Caco-2 (cell line): ENCODE data around the gene PCDHGB7. TPM values are rescaled to one million over a fixed set of nuclear protein-coding genes. Genes with fewer than 3 reads are reported as not detected.
"Not testable (repeated sequence)": the region's sequence is repeated elsewhere in the genome, so short reads cannot be mapped to it uniquely, and the experiment has no call there.

Source experiments
- BruUV-seq: library from RNA; stranded (reverse); fragments of 400-500 nt; replicated peaks from 2 replicates; lab custom pipeline; 2021; lab: Mats Ljungman, UMichigan
- CTCF ChIA-PET: fragments of 300-600 bp; sonication (Branson Sonifier 250); formaldehyde crosslinking; loops from one replicate; lab custom pipeline; 2022; ENCODE audit warnings: antibody characterized with exemption; lab: Charles Lee
- POLR2A ChIA-PET: fragments of 300-600 bp; sonication (Branson Sonifier 250); formaldehyde crosslinking; loops from one replicate; lab custom pipeline; 2022; ENCODE audit warnings: antibody characterized with exemption; lab: Charles Lee
- DNase-seq, 2 experiments: peaks; one replicate each; pipeline versions ENCODE4 v3.0.0 to v3.0.0-alpha.2; 2020 to 2022
- H3K27me3 ChIP-seq: replicated peaks from 2 replicates; pipeline ENCODE4 v1.6.0; 2011; ENCODE audit warnings: low read length; ENCODE audit not compliant: control insufficient read depth, insufficient read depth
- H3K36me3 ChIP-seq: 2 replicates; pipeline ENCODE4 v1.5.1; 2011; ENCODE audit warnings: low read length; ENCODE audit not compliant: control insufficient read depth, insufficient read depth
- H3K4me1 ChIP-seq: fragments of 250-450 bp; sonication (Bioruptor Pico); 2 replicates; pipeline ENCODE4 v1.5.1; 2020; ENCODE audit warnings: mild to moderate bottlenecking
- H3K4me3 ChIP-seq: 2 replicates; pipeline ENCODE4 v1.5.1; 2011; ENCODE audit warnings: low read depth, mild to moderate bottlenecking, control low read depth, low read length
- H3K9me3 ChIP-seq: fragments of 250-450 bp; sonication (Bioruptor Pico); 2 replicates; pipeline ENCODE4 v1.5.1; 2020; ENCODE audit warnings: mild to moderate bottlenecking, moderate library complexity
- H3K27ac Mint-ChIP-seq: one replicate; pipeline ENCODE4 v1.8.0; 2022; ENCODE audit warnings: mixed read lengths; ENCODE audit not compliant: unreplicated experiment
- H3K27me3 Mint-ChIP-seq: one replicate; pipeline ENCODE4 v1.8.0; 2022; ENCODE audit warnings: mixed read lengths; ENCODE audit not compliant: insufficient read depth, unreplicated experiment
- H3K36me3 Mint-ChIP-seq: one replicate; pipeline ENCODE4 v1.8.0; 2022; ENCODE audit warnings: mild to moderate bottlenecking, mixed read lengths; ENCODE audit not compliant: insufficient read depth, unreplicated experiment
- H3K4me1 Mint-ChIP-seq: one replicate; pipeline ENCODE4 v1.8.0; 2022; ENCODE audit warnings: low read depth, mixed read lengths; ENCODE audit not compliant: unreplicated experiment
- H3K4me3 Mint-ChIP-seq: one replicate; pipeline ENCODE4 v1.8.0; 2022; ENCODE audit warnings: mild to moderate bottlenecking, moderate library complexity, mixed read lengths; ENCODE audit not compliant: unreplicated experiment
- H3K9me3 Mint-ChIP-seq: one replicate; pipeline ENCODE4 v1.8.0; 2022; ENCODE audit warnings: mixed read lengths; ENCODE audit not compliant: unreplicated experiment
- CTCF ChIP-seq, 2 experiments: fragments of 200-600 bp in 1 of 2; IDR thresholded peaks; 1 replicate in 1 of 2; 2 replicates in 1 of 2; pipeline versions ENCODE4 v1.5.1 to v1.8.0; 2011 to 2022; ENCODE audit warnings: antibody characterized with exemption in 1 of 2, control low read depth in 1 of 2, inconsistent platforms in 1 of 2, low read depth in 1 of 2, low read length in 1 of 2, mild to moderate bottlenecking in 1 of 2, moderate library complexity in 1 of 2; ENCODE audit not compliant: insufficient read depth in 1 of 2, severe bottlenecking in 1 of 2, unreplicated experiment in 1 of 2
- intact Hi-C: fragments of 100-400 bp; cut with micrococcal nuclease; formaldehyde crosslinking; loops from one replicate; pipeline ENCODE4 v1.10.0; 2022; ENCODE audit not compliant: unreplicated experiment
- total RNA-seq: library from RNA; stranded (reverse); gene quantifications from 2 replicates; pipeline ENCODE4 v1.2.3, GENCODE V29; 2022

Gene PCDHGB7
- total RNA-seq, 1 experiment from 2014 or later: 2.4 TPM

- BruUV-seq: no TSS peak
- no peaks in the 10 kb centered on the region; the same call in 1 of the 2 replicates for H3K9me3 ChIP-seq
- no peaks in the 10 kb centered on the region for H3K9me3 Mint-ChIP-seq
- no peak within 1 kb of the TSS for H3K27ac Mint-ChIP-seq
- no peaks in the 10 kb centered on the region for H3K4me1 Mint-ChIP-seq
- H3K36me3 Mint-ChIP-seq: no peaks in the 10 kb centered on the region
- no peaks in the 10 kb centered on the region for H3K27me3 Mint-ChIP-seq
- H3K36me3 ChIP-seq: no peaks in the 10 kb centered on the region
- TF ChIP-seq CTCF (IDR thresholded peaks at IDR 0.05; ENCODE audit: insufficient read depth in 1 of 2, low read depth in 1 of 2, low read length in 1 of 2, severe bottlenecking in 1 of 2, unreplicated experiment in 1 of 2): peak; percentile 29
- H3K4me3 Mint-ChIP-seq: no peak within 1 kb of the TSS
- H3K4me3 ChIP-seq: no peak within 1 kb of the TSS
- no peaks in the 10 kb centered on the region for H3K27me3 ChIP-seq
- no peaks in the 10 kb centered on the region for H3K4me1 ChIP-seq
- intact Hi-C loops: no loop called here
- CTCF ChIA-PET: interaction anchor here (0.7 kb wide), 1 partner anchor 190 kb away, joined by 3 read pairs; no protein-coding TSS in a partner anchor
- DNase-seq: peak in 1 of 2 experiments; percentile 18
- POLR2A ChIA-PET: no interaction called here
Measured at GRCh38 chr5:141373673-141374317, 43.7 kb upstream of the PCDHGB7 start, which contains the start of gene PCDHGA6. Gene PCDHGA6, plus strand, starts transcription at chr5:141373891. Its CDS starts 193 bp downstream, at chr5:141374084.

GRCh38 chr5:141374627-141375026 lies 42.9 kb upstream of the PCDHGB7 start:
- Histone ChIP-seq H3K36me3 (no peaks in the 10 kb centered on the region), H3K4me1 (no peaks in the 10 kb centered on the region), H3K4me3 (no peak overlapping the region), H3K27me3 (no peaks in the 10 kb centered on the region), H3K9me3 (no peaks in the 10 kb centered on the region; the same call in 1 of the 2 replicates)
- DNase-seq: no peak
- CTCF ChIA-PET: no interaction called here
- no peaks in the 10 kb centered on the region for H3K9me3 Mint-ChIP-seq
- no TSS peak for BruUV-seq
- no peak overlapping the region for H3K27ac Mint-ChIP-seq
- no peaks in the 10 kb centered on the region for H3K4me1 Mint-ChIP-seq
- no peaks in the 10 kb centered on the region for H3K36me3 Mint-ChIP-seq
- no peaks in the 10 kb centered on the region for H3K27me3 Mint-ChIP-seq
- intact Hi-C loops: no loop called here
- POLR2A ChIA-PET: no interaction called here
- TF ChIP-seq CTCF (IDR thresholded peaks at IDR 0.05; ENCODE audit: insufficient read depth in 1 of 2, low read depth in 1 of 2, low read length in 1 of 2, severe bottlenecking in 1 of 2, unreplicated experiment in 1 of 2): no peak
- H3K4me3 Mint-ChIP-seq: no peak overlapping the region

DNA sequence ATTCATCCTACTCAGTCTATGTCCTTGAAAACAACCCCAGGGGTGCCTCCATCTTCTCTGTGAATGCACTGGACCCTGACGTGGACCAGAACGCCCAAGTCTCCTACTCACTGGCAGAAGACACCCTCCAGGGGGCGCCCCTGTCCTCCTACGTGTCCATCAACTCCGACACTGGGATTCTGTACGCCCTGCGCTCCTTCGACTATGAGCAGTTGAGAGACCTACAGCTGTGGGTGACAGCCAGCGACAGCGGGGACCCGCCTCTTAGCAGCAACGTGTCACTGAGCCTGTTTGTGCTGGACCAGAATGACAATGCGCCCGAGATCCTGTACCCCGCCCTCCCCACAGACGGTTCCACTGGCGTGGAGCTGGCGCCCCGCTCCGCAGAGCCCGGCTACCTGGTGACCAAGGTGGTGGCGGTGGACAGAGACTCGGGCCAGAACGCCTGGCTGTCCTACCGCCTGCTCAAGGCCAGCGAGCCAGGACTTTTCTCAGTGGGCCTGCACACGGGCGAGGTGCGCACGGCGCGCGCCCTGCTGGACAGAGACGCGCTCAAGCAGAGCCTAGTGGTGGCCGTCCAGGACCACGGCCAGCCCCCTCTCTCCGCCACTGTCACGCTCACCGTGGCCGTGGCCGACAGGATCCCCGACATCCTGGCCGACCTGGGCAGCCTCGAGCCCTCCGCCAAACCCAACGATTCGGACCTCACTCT lies 41.9 kb upstream of the PCDHGB7 start:
- POLR2A ChIA-PET, H3K4me3 ChIP-seq, H3K27me3 Mint-ChIP-seq, H3K4me3 Mint-ChIP-seq, H3K4me1 ChIP-seq, H3K9me3 Mint-ChIP-seq, H3K36me3 ChIP-seq, H3K9me3 ChIP-seq, DNase-seq, H3K27ac Mint-ChIP-seq, CTCF ChIA-PET, BruUV-seq, intact Hi-C loops, H3K36me3 Mint-ChIP-seq, H3K27me3 ChIP-seq, H3K4me1 Mint-ChIP-seq: not testable (repeated sequence)
